ENCODE measurements around the gene CTNNA2.

DNA sequence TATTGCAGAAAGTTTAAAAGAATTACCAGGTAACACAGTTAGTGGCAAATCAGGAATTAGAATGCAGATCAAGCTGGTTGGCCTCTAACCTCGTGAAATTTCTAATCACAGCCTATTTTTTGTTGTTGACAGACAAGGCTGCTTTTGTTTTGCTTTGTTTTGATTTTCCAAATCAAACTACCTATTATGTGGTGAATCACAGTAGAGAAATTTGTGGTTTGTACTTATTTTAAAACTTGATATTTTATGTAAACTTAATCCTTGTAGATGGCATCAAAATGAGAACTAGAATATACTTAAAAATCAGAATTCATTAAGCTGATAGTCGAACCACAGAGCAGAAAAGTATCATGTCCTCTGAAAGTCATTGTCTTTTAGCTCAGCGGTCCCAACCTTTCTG lies 258.1 kb downstream of the CTNNA2 start:
- no peak for TF ChIP-seq POLR2A (IDR thresholded peaks at IDR 0.05)
- TF ChIP-seq, protein P1, sequence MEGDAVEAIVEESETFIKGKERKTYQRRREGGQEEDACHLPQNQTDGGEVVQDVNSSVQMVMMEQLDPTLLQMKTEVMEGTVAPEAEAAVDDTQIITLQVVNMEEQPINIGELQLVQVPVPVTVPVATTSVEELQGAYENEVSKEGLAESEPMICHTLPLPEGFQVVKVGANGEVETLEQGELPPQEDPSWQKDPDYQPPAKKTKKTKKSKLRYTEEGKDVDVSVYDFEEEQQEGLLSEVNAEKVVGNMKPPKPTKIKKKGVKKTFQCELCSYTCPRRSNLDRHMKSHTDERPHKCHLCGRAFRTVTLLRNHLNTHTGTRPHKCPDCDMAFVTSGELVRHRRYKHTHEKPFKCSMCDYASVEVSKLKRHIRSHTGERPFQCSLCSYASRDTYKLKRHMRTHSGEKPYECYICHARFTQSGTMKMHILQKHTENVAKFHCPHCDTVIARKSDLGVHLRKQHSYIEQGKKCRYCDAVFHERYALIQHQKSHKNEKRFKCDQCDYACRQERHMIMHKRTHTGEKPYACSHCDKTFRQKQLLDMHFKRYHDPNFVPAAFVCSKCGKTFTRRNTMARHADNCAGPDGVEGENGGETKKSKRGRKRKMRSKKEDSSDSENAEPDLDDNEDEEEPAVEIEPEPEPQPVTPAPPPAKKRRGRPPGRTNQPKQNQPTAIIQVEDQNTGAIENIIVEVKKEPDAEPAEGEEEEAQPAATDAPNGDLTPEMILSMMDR (IDR thresholded peaks at IDR 0.05), result no peak
- no peak for TF ChIP-seq EP300 (IDR thresholded peaks at IDR 0.05)
